Caco-2 (cell line): ENCODE data around the gene FATE1. TPM values are rescaled to one million over a fixed set of nuclear protein-coding genes. Genes with fewer than 3 reads are reported as not detected.

Experiments
- BruUV-seq: library from RNA; stranded (reverse); fragments of 400-500 nt; replicated peaks from 2 replicates; lab custom pipeline; 2021; lab: Mats Ljungman, UMichigan
- CTCF ChIA-PET: fragments of 300-600 bp; sonication (Branson Sonifier 250); formaldehyde crosslinking; loops from one replicate; lab custom pipeline; 2022; ENCODE audit warnings: antibody characterized with exemption; lab: Charles Lee
- POLR2A ChIA-PET: fragments of 300-600 bp; sonication (Branson Sonifier 250); formaldehyde crosslinking; loops from one replicate; lab custom pipeline; 2022; ENCODE audit warnings: antibody characterized with exemption; lab: Charles Lee
- DNase-seq, 2 experiments: peaks; one replicate each; pipeline versions ENCODE4 v3.0.0 to v3.0.0-alpha.2; 2020 to 2022
- H3K27me3 ChIP-seq: replicated peaks from 2 replicates; pipeline ENCODE4 v1.6.0; 2011; ENCODE audit warnings: low read length; ENCODE audit not compliant: control insufficient read depth, insufficient read depth
- H3K36me3 ChIP-seq: 2 replicates; pipeline ENCODE4 v1.5.1; 2011; ENCODE audit warnings: low read length; ENCODE audit not compliant: control insufficient read depth, insufficient read depth
- H3K4me1 ChIP-seq: fragments of 250-450 bp; sonication (Bioruptor Pico); 2 replicates; pipeline ENCODE4 v1.5.1; 2020; ENCODE audit warnings: mild to moderate bottlenecking
- H3K4me3 ChIP-seq: 2 replicates; pipeline ENCODE4 v1.5.1; 2011; ENCODE audit warnings: low read depth, mild to moderate bottlenecking, control low read depth, low read length
- H3K9me3 ChIP-seq: fragments of 250-450 bp; sonication (Bioruptor Pico); 2 replicates; pipeline ENCODE4 v1.5.1; 2020; ENCODE audit warnings: mild to moderate bottlenecking, moderate library complexity
- H3K27ac Mint-ChIP-seq: one replicate; pipeline ENCODE4 v1.8.0; 2022; ENCODE audit warnings: mixed read lengths; ENCODE audit not compliant: unreplicated experiment
- H3K27me3 Mint-ChIP-seq: one replicate; pipeline ENCODE4 v1.8.0; 2022; ENCODE audit warnings: mixed read lengths; ENCODE audit not compliant: insufficient read depth, unreplicated experiment
- H3K36me3 Mint-ChIP-seq: one replicate; pipeline ENCODE4 v1.8.0; 2022; ENCODE audit warnings: mild to moderate bottlenecking, mixed read lengths; ENCODE audit not compliant: insufficient read depth, unreplicated experiment
- H3K4me1 Mint-ChIP-seq: one replicate; pipeline ENCODE4 v1.8.0; 2022; ENCODE audit warnings: low read depth, mixed read lengths; ENCODE audit not compliant: unreplicated experiment
- H3K4me3 Mint-ChIP-seq: one replicate; pipeline ENCODE4 v1.8.0; 2022; ENCODE audit warnings: mild to moderate bottlenecking, moderate library complexity, mixed read lengths; ENCODE audit not compliant: unreplicated experiment
- H3K9me3 Mint-ChIP-seq: one replicate; pipeline ENCODE4 v1.8.0; 2022; ENCODE audit warnings: mixed read lengths; ENCODE audit not compliant: unreplicated experiment
- CTCF ChIP-seq, 2 experiments: fragments of 200-600 bp in 1 of 2; IDR thresholded peaks; 1 replicate in 1 of 2; 2 replicates in 1 of 2; pipeline versions ENCODE4 v1.5.1 to v1.8.0; 2011 to 2022; ENCODE audit warnings: antibody characterized with exemption in 1 of 2, control low read depth in 1 of 2, inconsistent platforms in 1 of 2, low read depth in 1 of 2, low read length in 1 of 2, mild to moderate bottlenecking in 1 of 2, moderate library complexity in 1 of 2; ENCODE audit not compliant: insufficient read depth in 1 of 2, severe bottlenecking in 1 of 2, unreplicated experiment in 1 of 2
- intact Hi-C: fragments of 100-400 bp; cut with micrococcal nuclease; formaldehyde crosslinking; loops from one replicate; pipeline ENCODE4 v1.10.0; 2022; ENCODE audit not compliant: unreplicated experiment
- total RNA-seq: library from RNA; stranded (reverse); gene quantifications from 2 replicates; pipeline ENCODE4 v1.2.3, GENCODE V29; 2022

FATE1 gene
- total RNA-seq, 1 experiment from 2014 or later: not detected

DNA sequence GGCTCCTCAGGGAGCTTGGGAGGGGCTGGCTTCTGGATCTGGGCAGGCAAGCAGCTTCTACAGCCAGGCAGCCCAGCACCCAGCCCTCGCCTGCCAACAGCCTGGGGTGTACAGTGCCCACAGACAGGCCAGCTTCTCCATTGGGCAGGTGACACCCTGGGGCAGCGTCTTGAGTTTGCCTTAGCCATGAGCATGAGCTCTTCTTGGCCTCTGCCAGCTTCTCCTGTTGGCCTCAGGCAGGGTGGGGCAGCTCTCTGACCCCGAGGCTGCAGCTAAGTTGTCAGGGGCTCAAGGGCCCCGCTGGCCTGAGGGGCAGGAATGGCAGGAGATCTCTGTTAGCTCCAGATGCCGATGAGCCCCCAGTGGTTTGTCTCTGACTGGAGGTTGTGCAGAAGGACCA lies 10.9 kb downstream of the FATE1 start:
- H3K27me3 ChIP-seq: no peaks in the 10 kb centered on the region
- no peak for TF ChIP-seq CTCF (IDR thresholded peaks at IDR 0.05; ENCODE audit: insufficient read depth in 1 of 2, low read depth in 1 of 2, low read length in 1 of 2, severe bottlenecking in 1 of 2, unreplicated experiment in 1 of 2)
- no peaks in the 10 kb centered on the region for H3K9me3 ChIP-seq
- no peaks in the 10 kb centered on the region for H3K4me1 ChIP-seq
- CTCF ChIA-PET: no interaction called here
- Mint-ChIP-seq H3K27ac (no peak overlapping the region), H3K27me3 (peaks cover 3% of the 10 kb centered on the region), H3K36me3 (no peaks in the 10 kb centered on the region), H3K9me3 (no peaks in the 10 kb centered on the region), H3K4me3 (no peak overlapping the region), H3K4me1 (no peaks in the 10 kb centered on the region)
- intact Hi-C loops: no loop called here
- POLR2A ChIA-PET: no interaction called here
- no peaks in the 10 kb centered on the region for H3K36me3 ChIP-seq
- BruUV-seq: no TSS peak
- no peak for DNase-seq
- H3K4me3 ChIP-seq: no peak overlapping the region

GRCh38 chrX:151727346-151727745 lies 11.5 kb downstream of the FATE1 start:
- no peak overlapping the region for H3K27ac Mint-ChIP-seq
- Histone ChIP-seq H3K27me3 (no peaks in the 10 kb centered on the region), H3K4me1 (no peaks in the 10 kb centered on the region), H3K4me3 (no peak overlapping the region), H3K9me3 (no peaks in the 10 kb centered on the region), H3K36me3 (no peaks in the 10 kb centered on the region)
- DNase-seq: no peak
- ChIA-PET CTCF (no interaction called here), POLR2A (no interaction called here)
- H3K27me3 Mint-ChIP-seq: peaks cover 3% of the 10 kb centered on the region
- intact Hi-C loops: no loop called here
- no TSS peak for BruUV-seq
- no peaks in the 10 kb centered on the region for H3K36me3 Mint-ChIP-seq
- H3K9me3 Mint-ChIP-seq: no peaks in the 10 kb centered on the region
- no peak for TF ChIP-seq CTCF (IDR thresholded peaks at IDR 0.05; ENCODE audit: insufficient read depth in 1 of 2, low read depth in 1 of 2, low read length in 1 of 2, severe bottlenecking in 1 of 2, unreplicated experiment in 1 of 2)
- no peak overlapping the region for H3K4me3 Mint-ChIP-seq
- H3K4me1 Mint-ChIP-seq: no peaks in the 10 kb centered on the region

- Mint-ChIP-seq H3K4me1 (no peaks in the 10 kb centered on the region), H3K27ac (no peak overlapping the region), H3K4me3 (no peak overlapping the region), H3K27me3 (peaks cover 9% of the 10 kb centered on the region), H3K9me3 (no peaks in the 10 kb centered on the region), H3K36me3 (no peaks in the 10 kb centered on the region)
- no peak overlapping the region for H3K4me3 ChIP-seq
- BruUV-seq: no TSS peak
- CTCF ChIA-PET: no interaction called here
- POLR2A ChIA-PET: no interaction called here
- no peaks in the 10 kb centered on the region for H3K9me3 ChIP-seq
- H3K36me3 ChIP-seq: no peaks in the 10 kb centered on the region
- intact Hi-C loops: no loop called here
- H3K27me3 ChIP-seq: no peaks in the 10 kb centered on the region
- H3K4me1 ChIP-seq: no peaks in the 10 kb centered on the region
- TF ChIP-seq CTCF (IDR thresholded peaks at IDR 0.05; ENCODE audit: insufficient read depth in 1 of 2, low read depth in 1 of 2, low read length in 1 of 2, severe bottlenecking in 1 of 2, unreplicated experiment in 1 of 2): no peak
- no peak for DNase-seq
These were observed 13.4 kb downstream of the FATE1 start for GRCh38 chrX:151729056-151729725.
